WTC11 (cell line): ENCODE data around the gene RTEL1. TPM values are rescaled to one million over a fixed set of nuclear protein-coding genes. Genes with fewer than 3 reads are reported as not detected.
A peak's percentile ranks its signal among the peaks of the same experiment; 100 is the strongest.

ENCODE experiments used
- ATAC-seq: fragments of 200-7000 bp; cut with Tn5 transposase; 2 replicates; pipeline ENCODE4 v1.10.0; 2021; ENCODE audit warnings: mild to moderate bottlenecking, moderate library complexity
- CTCF ChIA-PET: fragments of 300-600 bp; sonication (Branson Sonifier 250); formaldehyde crosslinking; loops from one replicate; lab custom pipeline; 2021; ENCODE audit warnings: antibody characterized with exemption; lab: Charles Lee
- POLR2A ChIA-PET: fragments of 350-600 bp; sonication (Branson Sonifier 250); formaldehyde crosslinking; loops from one replicate; lab custom pipeline; 2021; ENCODE audit warnings: antibody characterized with exemption; lab: Charles Lee
- DNase-seq: peaks from one replicate; pipeline ENCODE4 v3.0.0; 2021; ENCODE audit warnings: low spot score
- H3K27ac Mint-ChIP-seq: 2 replicates; pipeline ENCODE4 v1.8.0; 2021; ENCODE audit warnings: mixed read lengths
- H3K27me3 Mint-ChIP-seq: 2 replicates; pipeline ENCODE4 v1.8.0; 2021; ENCODE audit warnings: low read depth, mild to moderate bottlenecking, moderate library complexity, mixed read lengths
- H3K36me3 Mint-ChIP-seq: 2 replicates; pipeline ENCODE4 v1.8.0; 2021; ENCODE audit warnings: mixed read lengths
- H3K4me1 Mint-ChIP-seq: 2 replicates; pipeline ENCODE4 v1.8.0; 2022; ENCODE audit warnings: mixed read lengths
- H3K4me3 Mint-ChIP-seq: 2 replicates; pipeline ENCODE4 v1.8.0; 2021; ENCODE audit warnings: mild to moderate bottlenecking, moderate library complexity, mixed read lengths
- H3K9me3 Mint-ChIP-seq: 2 replicates; pipeline ENCODE4 v1.8.0; 2021; ENCODE audit warnings: mixed read lengths
- AFF4 ChIP-seq: sonication (generic); formaldehyde crosslinking; IDR thresholded peaks from 2 replicates; pipeline ENCODE4 v1.8.1; 2023; ENCODE audit warnings: mild to moderate bottlenecking, missing genetic modification reagents, borderline replicate concordance
- AR ChIP-seq: fragments of 250-450 bp; sonication (Bioruptor Pico); IDR thresholded peaks from 2 replicates; pipeline ENCODE4 v1.9.0; 2021; ENCODE audit warnings: mild to moderate bottlenecking
- ATF2 ChIP-seq: sonication (generic); formaldehyde crosslinking; IDR thresholded peaks from 2 replicates; pipeline ENCODE4 v1.8.1; 2022; ENCODE audit warnings: low read depth, missing genetic modification reagents, borderline replicate concordance
- CDX4 ChIP-seq: fragments of 250-450 bp; sonication (Bioruptor Pico); IDR thresholded peaks from 2 replicates; pipeline ENCODE4 v1.9.0; 2021; ENCODE audit warnings: moderate library complexity, mild to moderate bottlenecking, inconsistent platforms, borderline replicate concordance
- CREB1 ChIP-seq: sonication (generic); formaldehyde crosslinking; IDR thresholded peaks from 2 replicates; pipeline ENCODE4 v1.8.0; 2023; ENCODE audit warnings: mild to moderate bottlenecking, missing genetic modification reagents
- CTCF ChIP-seq: fragments of 200-600 bp; IDR thresholded peaks from 2 replicates; pipeline ENCODE4 v1.8.0; 2022; ENCODE audit warnings: antibody characterized with exemption
- ERG ChIP-seq: fragments of 250-450 bp; sonication (Bioruptor Pico); IDR thresholded peaks from 2 replicates; pipeline ENCODE4 v1.8.0; 2021; ENCODE audit warnings: mild to moderate bottlenecking
- ETV6 ChIP-seq: sonication (generic); formaldehyde crosslinking; IDR thresholded peaks from 2 replicates; pipeline ENCODE4 v1.8.1; 2022; ENCODE audit warnings: mild to moderate bottlenecking, missing genetic modification reagents
- FOXJ3 ChIP-seq: sonication (generic); formaldehyde crosslinking; IDR thresholded peaks from 2 replicates; pipeline ENCODE4 v1.9.0; 2021; ENCODE audit warnings: missing genetic modification reagents, mild to moderate bottlenecking, borderline replicate concordance
- FOXP4 ChIP-seq: sonication (generic); formaldehyde crosslinking; IDR thresholded peaks from 2 replicates; pipeline ENCODE4 v1.8.0; 2022; ENCODE audit warnings: mild to moderate bottlenecking, missing genetic modification reagents
- HMGA2 ChIP-seq: fragments of 250-450 bp; sonication (Bioruptor Pico); IDR thresholded peaks from 2 replicates; pipeline ENCODE4 v1.4.0; 2021; ENCODE audit warnings: mild to moderate bottlenecking, moderate library complexity
- JAZF1 ChIP-seq: fragments of 250-450 bp; sonication (Bioruptor Pico); IDR thresholded peaks from 2 replicates; pipeline ENCODE4 v1.9.0; 2021; ENCODE audit warnings: moderate library complexity, mild to moderate bottlenecking, inconsistent platforms
- KAT7 ChIP-seq: sonication (generic); formaldehyde crosslinking; IDR thresholded peaks from 2 replicates; pipeline ENCODE4 v1.8.1; 2023; ENCODE audit warnings: missing genetic modification reagents, mild to moderate bottlenecking, borderline replicate concordance
- NFE2L1 ChIP-seq: sonication (generic); formaldehyde crosslinking; IDR thresholded peaks from 2 replicates; pipeline ENCODE4 v1.8.1; 2023; ENCODE audit warnings: missing genetic modification reagents
- NR2C2 ChIP-seq: sonication (generic); formaldehyde crosslinking; IDR thresholded peaks from 2 replicates; pipeline ENCODE4 v1.8.0; 2022; ENCODE audit warnings: mild to moderate bottlenecking, missing genetic modification reagents
- SOX15 ChIP-seq: fragments of 250-450 bp; sonication (Bioruptor Pico); IDR thresholded peaks from 2 replicates; pipeline ENCODE4 v1.9.0; 2021; ENCODE audit warnings: mild to moderate bottlenecking
- TEAD4 ChIP-seq: sonication (generic); formaldehyde crosslinking; IDR thresholded peaks from 2 replicates; pipeline ENCODE4 v1.8.0; 2022; ENCODE audit warnings: mild to moderate bottlenecking, missing genetic modification reagents
- ZBTB43 ChIP-seq: sonication (generic); formaldehyde crosslinking; IDR thresholded peaks from 2 replicates; pipeline ENCODE4 v1.8.1; 2023; ENCODE audit warnings: mild to moderate bottlenecking, missing genetic modification reagents
- ZNF263 ChIP-seq: sonication (generic); formaldehyde crosslinking; IDR thresholded peaks from 2 replicates; pipeline ENCODE4 v1.8.1; 2022; ENCODE audit warnings: low read depth, mild to moderate bottlenecking, moderate library complexity, missing genetic modification reagents
- ZSCAN18 ChIP-seq: fragments of 250-450 bp; sonication (Bioruptor Pico); IDR thresholded peaks from 2 replicates; pipeline ENCODE4 v2.1.2; 2022; ENCODE audit warnings: mild to moderate bottlenecking, moderate library complexity
- total RNA-seq: library from RNA; stranded (reverse); gene quantifications from 3 replicates; pipeline ENCODE4 v1.2.3, GENCODE V29; 2021

The RTEL1 gene
- total RNA-seq, 1 experiment from 2014 or later = 44.9 TPM

GRCh38 chr20:63697357-63697867 is 39.3 kb downstream of the RTEL1 start:
- no peak for DNase-seq
- Mint-ChIP-seq H3K27me3 (peaks cover 3% of the 10 kb centered on the region; the same call in 1 of the 2 replicates), H3K4me3 (peak overlapping the region; percentile 53), H3K36me3 (peaks cover 13% of the 10 kb centered on the region), H3K9me3 (no peaks in the 10 kb centered on the region), H3K4me1 (peaks cover 7% of the 10 kb centered on the region), H3K27ac (no peak overlapping the region)
- peak; percentile 9; the same call in 1 of the 2 replicates for ATAC-seq
- CTCF ChIA-PET = interaction anchor here (0.9 to 3.4 kb wide), 6 partner anchors 9 to 159 kb away, joined by 3 to 19 read pairs (median 6); partner anchors contain the start of genes ARFRP1, PTK6, SRMS and ZGPAT
- POLR2A ChIA-PET = interaction anchor here (1.6 kb wide), 1 partner anchor 39 kb away, joined by 4 read pairs; the partner anchor contains the start of gene RTEL1
- no peak for TF ChIP-seq NR2C2 (CRISPR knock-in tag)
- TF ChIP-seq AR (CRISPR knock-in tag) = no peak
- TF ChIP-seq JAZF1 = no peak
- TF ChIP-seq CDX4 (CRISPR knock-in tag) = no peak
- TF ChIP-seq CREB1 (CRISPR knock-in tag) = peak; percentile 62; the same call in 1 of the 2 replicates
- no peak for TF ChIP-seq FOXJ3
- no peak for TF ChIP-seq HMGA2
- TF ChIP-seq ZBTB43 (CRISPR knock-in tag) = no peak
- no peak for TF ChIP-seq CTCF
- no peak for TF ChIP-seq NFE2L1
- 0 out of 2 replicates have a peak, but pooled peaks have one; percentile 3 for TF ChIP-seq FOXP4
- TF ChIP-seq ZSCAN18 (CRISPR knock-in tag) = no peak
- TF ChIP-seq ERG (CRISPR knock-in tag) = 0 out of 2 replicates have a peak, but pooled peaks have one; percentile 5
- TF ChIP-seq ATF2 (CRISPR knock-in tag) = no peak
- TF ChIP-seq TEAD4 (CRISPR knock-in tag) = no peak
- no peak for TF ChIP-seq ZNF263 (CRISPR knock-in tag)
- TF ChIP-seq AFF4 (CRISPR knock-in tag) = no peak
- no peak for TF ChIP-seq SOX15 (CRISPR knock-in tag)
- no peak for TF ChIP-seq ETV6 (CRISPR knock-in tag)
- no peak for TF ChIP-seq KAT7 (CRISPR knock-in tag)
